Measurements from ENCODE around the gene HBS1L. TPM values are rescaled to one million over a fixed set of nuclear protein-coding genes. Genes with fewer than 3 reads are reported as not detected.
A peak's percentile ranks its signal among the peaks of the same experiment; 100 is the strongest.

HBS1L gene
- total RNA-seq, 2 experiments from 2014 or later, result 150 to 153 TPM

DNA sequence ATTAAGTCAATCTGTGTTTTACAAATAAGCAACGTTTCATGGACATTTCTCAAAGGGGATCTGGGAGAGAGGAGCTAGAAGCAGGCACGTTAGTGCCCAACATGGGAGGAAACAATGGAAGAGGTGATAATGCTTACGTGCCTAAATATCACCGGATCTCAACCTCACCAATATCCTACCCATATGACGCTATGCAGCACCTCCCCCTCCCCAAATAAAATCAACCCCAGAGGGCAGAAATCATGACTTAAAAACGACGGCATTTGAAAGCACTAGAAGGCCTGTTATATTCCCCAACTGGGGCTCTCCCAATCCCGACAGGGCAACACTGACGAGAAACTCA lies 425 bp downstream of the HBS1L start:
- no peaks in the 10 kb centered on the region for H3K27me3 Mint-ChIP-seq (ENCODE audit: low read depth)
- intact Hi-C loops (cut with micrococcal nuclease), result loop anchor here (1.0 to 5.0 kb wide), 10 partner anchors 24 to 880 kb away; no protein-coding TSS in a partner anchor
- peak overlapping the region; percentile 90 for H3K4me3 Mint-ChIP-seq
- peak overlapping the region; percentile 96 for H3K27ac Mint-ChIP-seq
- H3K36me3 Mint-ChIP-seq (ENCODE audit: low read depth), result peaks cover 10% of the 10 kb centered on the region
- CTCF ChIA-PET, result interaction anchor here (0.8 to 1.4 kb wide), 4 partner anchors 21 to 64 kb away, joined by 3 to 6 read pairs (median 3); no protein-coding TSS in a partner anchor
- H3K9me3 Mint-ChIP-seq, result no peaks in the 10 kb centered on the region
- peaks cover 25% of the 10 kb centered on the region for H3K4me1 Mint-ChIP-seq (ENCODE audit: low read depth)
- DNase-seq, result peak; percentile 33

DNA sequence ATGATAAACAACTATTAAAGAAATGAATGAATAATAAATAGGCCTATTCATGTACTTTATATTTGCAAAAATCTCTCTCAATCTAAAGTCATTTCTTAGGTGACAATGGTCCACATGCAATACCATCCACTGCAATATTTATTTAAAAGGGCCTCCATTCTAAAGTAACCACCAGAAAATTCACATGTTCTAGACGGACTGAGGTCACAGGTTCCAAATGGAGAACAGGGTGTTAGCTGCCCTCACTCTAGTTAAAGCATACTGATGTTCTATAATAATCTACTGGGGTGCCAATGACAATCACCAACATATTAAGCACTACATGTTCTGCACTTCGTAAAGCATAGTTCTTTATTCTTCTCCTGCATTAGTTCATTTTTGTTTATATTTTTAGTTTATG lies 1.2 kb downstream of the HBS1L start:
- Mint-ChIP-seq H3K9me3 (no peaks in the 10 kb centered on the region), H3K27ac (peak overlapping the region; percentile 96), H3K4me1 (ENCODE audit: low read depth) (peaks cover 30% of the 10 kb centered on the region), H3K27me3 (ENCODE audit: low read depth) (no peaks in the 10 kb centered on the region), H3K36me3 (ENCODE audit: low read depth) (peaks cover 15% of the 10 kb centered on the region), H3K4me3 (peak overlapping the region; percentile 90)
- CTCF ChIA-PET, result no interaction called here
- intact Hi-C loops (cut with micrococcal nuclease), result loop anchor here (5.0 kb wide), 1 partner anchor 806 kb away; no protein-coding TSS in a partner anchor
- no peak for DNase-seq

DNA sequence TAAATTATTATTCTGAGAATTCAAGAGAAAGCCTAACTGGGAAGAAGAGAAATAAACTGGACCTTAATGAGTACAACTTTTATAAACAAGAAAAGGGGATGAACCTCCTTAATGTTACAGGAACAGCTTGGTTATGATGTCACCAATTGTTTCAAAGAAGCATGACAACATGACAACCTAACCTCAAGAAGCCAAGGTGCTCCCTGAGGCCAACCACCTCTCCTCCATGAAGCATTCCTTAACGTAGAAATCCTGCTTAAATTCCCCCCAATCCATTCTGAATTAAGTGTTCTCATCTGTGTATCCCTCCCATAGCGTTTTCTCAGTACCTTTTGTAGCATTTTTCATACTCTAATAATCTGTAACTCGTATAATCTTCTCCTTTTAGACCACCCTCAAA lies 1.7 kb downstream of the HBS1L start:
- peak overlapping the region; percentile 96 for H3K27ac Mint-ChIP-seq
- H3K36me3 Mint-ChIP-seq (ENCODE audit: low read depth), result peaks cover 18% of the 10 kb centered on the region
- no peak for DNase-seq
- H3K4me1 Mint-ChIP-seq (ENCODE audit: low read depth), result peaks cover 35% of the 10 kb centered on the region
- H3K9me3 Mint-ChIP-seq, result no peaks in the 10 kb centered on the region
- CTCF ChIA-PET, result interaction anchor here (1.2 kb wide), 1 partner anchor 33 kb away, joined by 3 read pairs; no protein-coding TSS in a partner anchor
- intact Hi-C loops (cut with micrococcal nuclease), result loop anchor here (5.0 kb wide), 1 partner anchor 806 kb away; no protein-coding TSS in a partner anchor
- peak overlapping the region; percentile 90 for H3K4me3 Mint-ChIP-seq
- no peaks in the 10 kb centered on the region for H3K27me3 Mint-ChIP-seq (ENCODE audit: low read depth)

DNA sequence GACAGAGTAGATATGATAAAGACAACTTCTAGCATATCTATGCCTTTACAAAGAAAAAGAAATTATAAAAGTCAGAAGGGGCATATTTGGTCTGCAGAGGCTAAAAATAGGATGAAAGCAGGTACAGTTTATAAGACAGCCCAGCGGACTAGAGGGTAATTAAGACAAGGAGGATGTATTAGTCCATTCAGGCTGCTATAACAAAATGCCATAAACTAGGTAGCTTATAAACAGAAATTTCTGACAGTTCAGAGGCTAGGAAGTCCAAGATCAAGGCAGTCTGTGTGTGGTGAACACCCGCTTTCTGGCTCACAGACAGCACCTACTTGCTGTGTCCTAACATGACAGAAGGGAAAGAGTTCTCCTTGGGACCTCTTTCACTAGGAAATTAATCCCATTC lies 5.7 kb downstream of the HBS1L start:
- CTCF ChIA-PET, result interaction anchor here (0.6 to 1.3 kb wide), 2 partner anchors 123 to 154 kb away, joined by 3 read pairs; no protein-coding TSS in a partner anchor
- Mint-ChIP-seq H3K27ac (no peak overlapping the region), H3K9me3 (no peaks in the 10 kb centered on the region), H3K36me3 (ENCODE audit: low read depth) (peaks cover 17% of the 10 kb centered on the region), H3K4me1 (ENCODE audit: low read depth) (peaks cover 64% of the 10 kb centered on the region), H3K27me3 (ENCODE audit: low read depth) (no peaks in the 10 kb centered on the region), H3K4me3 (no peak overlapping the region)
- intact Hi-C loops (cut with micrococcal nuclease), result no loop called here
- no peak for DNase-seq

DNA sequence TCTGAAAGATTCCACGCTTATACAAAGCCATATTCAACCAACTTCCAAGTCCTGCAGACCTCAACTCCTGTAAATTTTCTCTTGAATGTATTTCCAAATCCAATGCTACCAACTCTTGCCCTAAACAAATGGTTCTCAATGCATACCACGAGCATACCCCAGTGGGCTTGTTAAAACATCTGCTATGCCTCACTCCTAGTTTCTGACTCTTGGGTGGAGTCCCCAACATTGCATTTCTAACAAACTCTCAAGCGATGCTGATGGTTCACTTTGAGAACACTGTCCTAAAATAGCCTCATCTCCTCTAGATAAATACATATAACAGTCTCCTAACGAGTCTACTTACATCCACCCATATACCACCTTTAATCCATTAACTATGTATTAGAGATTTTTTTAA lies 7.3 kb downstream of the HBS1L start:
- Mint-ChIP-seq H3K9me3 (no peaks in the 10 kb centered on the region), H3K4me3 (no peak overlapping the region), H3K36me3 (ENCODE audit: low read depth) (peaks cover 19% of the 10 kb centered on the region), H3K27me3 (ENCODE audit: low read depth) (no peaks in the 10 kb centered on the region), H3K27ac (no peak overlapping the region), H3K4me1 (ENCODE audit: low read depth) (peaks cover 66% of the 10 kb centered on the region)
- intact Hi-C loops (cut with micrococcal nuclease), result no loop called here
- no peak for DNase-seq
- CTCF ChIA-PET, result interaction anchor here (1.0 kb wide), 1 partner anchor 142 kb away, joined by 4 read pairs; no protein-coding TSS in a partner anchor

DNA sequence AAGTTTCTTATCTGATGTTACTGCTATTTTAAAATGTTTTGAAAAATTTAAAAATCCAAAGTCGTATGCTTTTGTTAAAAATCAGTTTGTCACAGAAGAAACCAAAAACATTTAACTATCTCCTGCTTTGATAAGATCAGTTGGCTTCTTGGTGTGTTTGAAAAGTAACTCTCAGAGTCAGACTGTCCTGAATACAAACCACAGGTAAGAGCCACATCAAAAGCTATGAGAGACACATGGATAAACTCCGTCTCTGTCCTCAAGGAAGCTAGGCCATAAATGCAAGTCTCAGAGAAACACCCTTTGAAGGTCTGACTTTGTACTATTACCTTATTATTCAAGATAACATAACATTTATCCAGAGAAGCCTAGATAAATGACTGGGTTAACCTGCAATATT lies 7.7 kb downstream of the HBS1L start:
- no peak for DNase-seq
- Mint-ChIP-seq H3K4me3 (no peak overlapping the region), H3K4me1 (ENCODE audit: low read depth) (peaks cover 66% of the 10 kb centered on the region), H3K36me3 (ENCODE audit: low read depth) (peaks cover 19% of the 10 kb centered on the region), H3K27me3 (ENCODE audit: low read depth) (no peaks in the 10 kb centered on the region), H3K9me3 (no peaks in the 10 kb centered on the region), H3K27ac (no peak overlapping the region)
- intact Hi-C loops (cut with micrococcal nuclease), result no loop called here
- CTCF ChIA-PET, result interaction anchor here (1.0 to 1.5 kb wide), 3 partner anchors 15 to 142 kb away, joined by 3 to 4 read pairs (median 4); no protein-coding TSS in a partner anchor

DNA sequence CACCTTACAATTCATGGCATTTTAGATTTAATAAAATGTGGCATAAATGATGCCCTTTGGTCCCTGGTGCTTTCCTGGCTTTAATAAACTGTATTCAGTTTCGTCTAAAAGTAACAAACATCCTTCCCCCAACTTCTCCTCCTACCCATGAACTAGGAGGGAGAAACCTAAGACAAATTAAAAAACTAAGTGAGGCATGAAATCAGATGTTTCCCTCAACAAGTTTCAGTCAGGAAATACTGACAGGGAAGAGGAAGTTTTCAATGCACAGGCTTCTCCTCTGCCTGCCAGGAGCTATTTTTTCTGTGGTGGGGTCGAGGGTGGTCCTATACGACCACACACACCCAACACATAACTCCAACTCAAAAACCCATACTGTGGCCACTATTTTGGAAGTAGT lies 10.0 kb downstream of the HBS1L start:
- peaks cover 18% of the 10 kb centered on the region for H3K36me3 Mint-ChIP-seq (ENCODE audit: low read depth)
- H3K4me3 Mint-ChIP-seq, result no peak overlapping the region
- intact Hi-C loops (cut with micrococcal nuclease), result no loop called here
- H3K4me1 Mint-ChIP-seq (ENCODE audit: low read depth), result peaks cover 62% of the 10 kb centered on the region
- no peak overlapping the region for H3K27ac Mint-ChIP-seq
- no peaks in the 10 kb centered on the region for H3K27me3 Mint-ChIP-seq (ENCODE audit: low read depth)
- no peak for DNase-seq
- CTCF ChIA-PET, result no interaction called here
- H3K9me3 Mint-ChIP-seq, result no peaks in the 10 kb centered on the region

DNA sequence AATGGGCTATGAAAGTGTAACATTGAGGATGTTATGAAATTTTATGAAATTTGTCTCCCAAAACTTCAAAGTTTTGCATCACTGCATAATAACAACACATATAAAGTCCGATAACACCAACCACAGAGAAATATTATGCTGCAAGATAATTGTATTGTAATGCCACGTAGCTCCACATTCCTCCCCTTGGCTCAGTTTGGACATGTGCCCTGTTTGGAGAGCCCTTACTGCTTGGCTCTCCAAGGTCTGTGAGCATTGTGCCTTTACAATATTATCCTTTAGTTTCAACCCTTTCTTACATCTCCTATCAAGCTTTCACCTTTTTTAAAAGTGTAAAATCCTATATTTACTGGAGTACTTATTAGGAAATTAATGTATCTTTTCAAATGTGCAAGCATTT lies 10.8 kb downstream of the HBS1L start:
- CTCF ChIA-PET, result interaction anchor here (1.4 kb wide), 1 partner anchor 140 kb away, joined by 6 read pairs; no protein-coding TSS in a partner anchor
- DNase-seq, result no peak
- Mint-ChIP-seq H3K4me1 (ENCODE audit: low read depth) (peaks cover 68% of the 10 kb centered on the region), H3K36me3 (ENCODE audit: low read depth) (peaks cover 23% of the 10 kb centered on the region), H3K4me3 (no peak overlapping the region), H3K9me3 (no peaks in the 10 kb centered on the region), H3K27ac (no peak overlapping the region), H3K27me3 (ENCODE audit: low read depth) (no peaks in the 10 kb centered on the region)
- intact Hi-C loops (cut with micrococcal nuclease), result no loop called here

DNA sequence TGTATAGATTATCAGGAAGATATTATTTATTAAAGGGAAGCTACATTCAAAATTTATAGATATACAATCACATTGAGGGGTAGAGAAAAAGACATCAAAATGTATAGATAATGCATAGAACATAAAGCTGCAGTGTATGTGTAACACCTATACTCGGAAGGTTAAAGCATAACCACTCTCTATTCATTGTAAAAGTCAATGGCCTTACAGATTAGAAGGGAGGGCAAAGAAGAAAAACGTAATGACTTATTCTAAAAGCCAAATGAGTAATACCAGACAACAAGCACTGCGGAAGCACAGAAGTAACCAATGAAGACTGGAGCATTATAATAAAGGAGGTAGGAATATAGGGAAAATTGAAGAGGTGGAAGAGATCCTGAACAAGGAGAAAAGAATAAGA lies 11.3 kb downstream of the HBS1L start:
- Mint-ChIP-seq H3K4me1 (ENCODE audit: low read depth) (peaks cover 64% of the 10 kb centered on the region), H3K36me3 (ENCODE audit: low read depth) (peaks cover 21% of the 10 kb centered on the region)
- no peak for DNase-seq

DNA sequence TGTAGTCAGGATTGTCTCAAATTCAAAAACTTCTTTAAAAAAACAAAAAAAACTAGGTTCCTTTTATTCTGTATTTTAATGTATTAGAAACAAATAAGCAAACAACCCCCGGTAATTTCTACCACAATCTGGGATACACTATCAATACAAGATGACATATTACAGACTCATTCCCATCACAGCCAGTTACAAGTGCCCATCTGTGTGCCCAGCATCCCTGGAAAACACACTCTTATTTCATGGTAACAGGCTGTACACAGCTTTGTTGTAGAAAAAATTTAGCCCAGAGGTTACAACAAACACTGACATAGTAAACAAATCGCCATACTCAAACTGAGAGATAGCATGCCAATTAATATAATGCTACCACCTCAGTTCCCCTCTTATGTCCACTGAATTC lies 16.3 kb downstream of the HBS1L start:
- CTCF ChIA-PET, result interaction anchor here (0.6 to 1.2 kb wide), 2 partner anchors 36 to 39 kb away, joined by 3 read pairs; no protein-coding TSS in a partner anchor

More for the DNA sequence above, 11.3 kb downstream of the HBS1L start:
- H3K27ac Mint-ChIP-seq, result no peak overlapping the region
- H3K4me3 Mint-ChIP-seq, result no peak overlapping the region
- intact Hi-C loops (cut with micrococcal nuclease), result no loop called here
- CTCF ChIA-PET, result interaction anchor here (1.4 kb wide), 1 partner anchor 140 kb away, joined by 6 read pairs; no protein-coding TSS in a partner anchor
- H3K9me3 Mint-ChIP-seq, result no peaks in the 10 kb centered on the region
- H3K27me3 Mint-ChIP-seq (ENCODE audit: low read depth), result no peaks in the 10 kb centered on the region

DNA sequence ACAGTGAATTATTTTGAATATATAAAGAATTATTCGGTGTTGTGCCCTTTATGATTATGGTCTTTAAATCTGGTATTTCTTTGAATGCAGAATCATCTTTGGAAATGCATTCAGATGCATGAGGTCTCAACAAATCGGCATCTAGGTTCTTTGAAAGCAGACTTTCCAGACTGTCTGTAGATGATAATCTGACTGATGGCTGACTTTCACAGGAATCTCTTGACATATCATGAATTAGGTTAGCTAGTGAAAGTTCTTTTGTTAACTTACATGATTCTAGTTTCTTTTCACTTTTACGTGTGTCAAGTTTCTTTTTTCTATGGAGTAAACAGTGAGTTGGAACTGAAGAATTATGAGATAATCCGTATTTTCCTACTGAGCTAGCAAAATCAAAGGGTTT lies 17.1 kb downstream of the HBS1L start:
- no peaks in the 10 kb centered on the region for H3K27me3 Mint-ChIP-seq (ENCODE audit: low read depth)
- H3K9me3 Mint-ChIP-seq, result no peaks in the 10 kb centered on the region
- CTCF ChIA-PET, result interaction anchor here (0.6 to 1.2 kb wide), 2 partner anchors 15 to 35 kb away, joined by 3 to 5 read pairs; no protein-coding TSS in a partner anchor
- H3K36me3 Mint-ChIP-seq (ENCODE audit: low read depth), result peaks cover 43% of the 10 kb centered on the region
- DNase-seq, result no peak
- no peak overlapping the region for H3K4me3 Mint-ChIP-seq
- H3K4me1 Mint-ChIP-seq (ENCODE audit: low read depth), result peaks cover 47% of the 10 kb centered on the region
- no peak overlapping the region for H3K27ac Mint-ChIP-seq
- intact Hi-C loops (cut with micrococcal nuclease), result no loop called here

More for the DNA sequence above, 16.3 kb downstream of the HBS1L start:
- DNase-seq, result no peak
- Mint-ChIP-seq H3K4me3 (no peak overlapping the region), H3K9me3 (no peaks in the 10 kb centered on the region), H3K36me3 (ENCODE audit: low read depth) (peaks cover 43% of the 10 kb centered on the region), H3K4me1 (ENCODE audit: low read depth) (peaks cover 51% of the 10 kb centered on the region), H3K27me3 (ENCODE audit: low read depth) (no peaks in the 10 kb centered on the region), H3K27ac (no peak overlapping the region)
- intact Hi-C loops (cut with micrococcal nuclease), result no loop called here

DNA sequence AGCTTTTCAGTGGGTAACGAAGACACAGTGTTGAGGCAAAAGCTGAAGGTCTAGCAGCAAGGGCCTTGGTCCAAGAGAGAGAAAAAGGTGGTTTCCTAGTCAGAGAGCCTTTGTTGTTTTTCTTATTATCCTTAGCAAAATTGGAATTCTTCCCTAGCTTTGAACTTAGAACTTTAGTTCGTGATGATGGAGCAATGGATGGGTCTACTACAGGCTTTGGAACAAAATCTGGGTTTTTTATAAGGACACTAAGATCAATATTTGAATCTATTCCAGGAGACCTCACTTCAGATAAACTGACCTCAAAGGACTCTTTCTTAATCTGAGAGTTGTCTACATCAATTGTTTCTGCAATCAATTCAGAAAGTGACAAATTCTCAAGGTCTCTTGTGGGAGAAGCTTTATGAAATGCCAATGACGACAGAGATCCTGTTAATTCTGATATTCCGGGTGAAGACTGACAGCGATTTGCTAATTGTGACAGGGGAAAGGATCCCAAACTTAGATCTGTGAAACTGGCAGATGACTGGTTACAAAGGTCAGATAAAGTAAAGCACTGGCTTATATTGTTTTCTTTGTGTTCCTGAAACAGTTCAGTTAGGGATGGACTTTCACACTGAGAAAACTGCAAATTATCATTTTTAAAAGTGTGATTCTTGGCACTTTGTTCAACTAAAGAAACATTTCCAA lies 17.7 kb downstream of the HBS1L start:
- intact Hi-C loops (cut with micrococcal nuclease), result no loop called here
- peaks cover 43% of the 10 kb centered on the region for H3K36me3 Mint-ChIP-seq (ENCODE audit: low read depth)
- H3K27ac Mint-ChIP-seq, result no peak overlapping the region
- H3K4me1 Mint-ChIP-seq (ENCODE audit: low read depth), result peaks cover 44% of the 10 kb centered on the region
- no peak for DNase-seq
- CTCF ChIA-PET, result interaction anchor here (0.7 kb wide), 1 partner anchor 795 kb away, joined by 3 read pairs; no protein-coding TSS in a partner anchor
- no peaks in the 10 kb centered on the region for H3K27me3 Mint-ChIP-seq (ENCODE audit: low read depth)
- no peak overlapping the region for H3K4me3 Mint-ChIP-seq
- no peaks in the 10 kb centered on the region for H3K9me3 Mint-ChIP-seq

Measured in activated naive CD4-positive, alpha-beta T cell treated with anti-CD3 and anti-CD28 coated beads for 36 hours (primary cell).